Neural cell (in vitro differentiated cells): ENCODE data around the gene TMEM123. TPM values are rescaled to one million over a fixed set of nuclear protein-coding genes. Genes with fewer than 3 reads are reported as not detected.

Source experiments
- H2AFZ ChIP-seq: fragments of 200-600, 300-800 bp; sonication (generic), shearing (Covaris generic); 2 replicates; pipeline ENCODE4 v1.6.0; 2014; ENCODE audit warnings: low read depth, mild to moderate bottlenecking, antibody characterized with exemption, low read length, moderate library complexity
- H3F3A ChIP-seq: fragments of 200-600 bp; shearing (Covaris generic); 2 replicates; pipeline ENCODE4 v1.6.1; 2016; ENCODE audit warnings: mild to moderate bottlenecking, moderate library complexity, mixed read lengths, antibody characterized with exemption, low read length; ENCODE audit not compliant: insufficient read depth, poor library complexity, severe bottlenecking
- H3K27ac ChIP-seq: fragments of 200-600, 300-800 bp; sonication (generic), shearing (Covaris generic); 2 replicates; pipeline ENCODE4 v1.5.1; 2014; ENCODE audit warnings: mild to moderate bottlenecking, low read length, moderate library complexity
- H3K27me3 ChIP-seq: fragments of 300-800, 200-600 bp; sonication (generic), shearing (Covaris generic); 2 replicates; pipeline ENCODE4 v1.6.0; 2014; ENCODE audit warnings: mild to moderate bottlenecking, low read depth, low read length, moderate library complexity; ENCODE audit not compliant: insufficient read depth
- H3K36me3 ChIP-seq: fragments of 300-800, 200-600 bp; sonication (generic), shearing (Covaris generic); 2 replicates; pipeline ENCODE4 v1.5.1; 2014; ENCODE audit warnings: mild to moderate bottlenecking, antibody characterized with exemption, low read length, moderate library complexity; ENCODE audit not compliant: insufficient read depth
- H3K4me2 ChIP-seq: fragments of 300-800, 200-600 bp; sonication (generic), shearing (Covaris generic); 2 replicates; pipeline ENCODE4 v1.6.0; 2014; ENCODE audit warnings: mild to moderate bottlenecking, low read length
- H3K4me3 ChIP-seq: fragments of 300-800, 200-600 bp; sonication (generic), shearing (Covaris generic); 2 replicates; pipeline ENCODE4 v1.5.1; 2014; ENCODE audit warnings: mild to moderate bottlenecking, low read length, moderate library complexity
- H3K79me2 ChIP-seq: fragments of 200-600 bp; shearing (Covaris generic); replicated peaks from 2 replicates; pipeline ENCODE4 v1.6.0; 2014; ENCODE audit warnings: mild to moderate bottlenecking, low read length, moderate library complexity; ENCODE audit not compliant: insufficient read depth
- H3K9ac ChIP-seq: fragments of 300-800, 200-600 bp; sonication (generic), shearing (Covaris generic); 2 replicates; pipeline ENCODE4 v1.6.1; 2016; ENCODE audit warnings: mild to moderate bottlenecking, low read length, mixed read lengths
- H3K9me2 ChIP-seq: fragments of 200-600 bp; shearing (Covaris generic); 2 replicates; pipeline ENCODE4 v1.6.1; 2016; ENCODE audit warnings: mild to moderate bottlenecking, low read length, mixed read lengths; ENCODE audit not compliant: insufficient read depth
- H3K9me3 ChIP-seq: fragments of 200-600, 300-800 bp; sonication (generic), shearing (Covaris generic); 2 replicates; pipeline ENCODE4 v1.6.1; 2016; ENCODE audit warnings: mild to moderate bottlenecking, mixed run types, low read length, moderate library complexity, mixed read lengths
- H4K20me1 ChIP-seq: fragments of 200-600 bp; shearing (Covaris generic); 2 replicates; pipeline ENCODE4 v1.6.1; 2016; ENCODE audit warnings: mild to moderate bottlenecking, mixed run types; ENCODE audit not compliant: insufficient read depth
- CTCF ChIP-seq: fragments of 450-650 bp; IDR thresholded peaks from 2 replicates; pipeline ENCODE4 v1.5.1; 2014; ENCODE audit warnings: antibody characterized with exemption, mild to moderate bottlenecking, moderate library complexity; ENCODE audit not compliant: poor library complexity, severe bottlenecking
- EP300 ChIP-seq: fragments of 450-650 bp; conservative IDR thresholded peaks from 2 replicates; pipeline ENCODE4 v1.6.1; 2014; ENCODE audit warnings: antibody characterized with exemption, mild to moderate bottlenecking, moderate library complexity; ENCODE audit not compliant: poor library complexity, severe bottlenecking
- EZH2 ChIP-seq: fragments of 200-600, 300-800 bp; shearing (Covaris generic), sonication (generic); IDR thresholded peaks from 2 replicates; pipeline ENCODE4 v1.6.1; 2014; ENCODE audit warnings: antibody characterized with exemption, low read length, borderline replicate concordance, mild to moderate bottlenecking; ENCODE audit not compliant: insufficient read depth, poor library complexity, severe bottlenecking
- MXI1 ChIP-seq: fragments of 450-650 bp; conservative IDR thresholded peaks from 2 replicates; pipeline ENCODE4 v1.6.1; 2014; ENCODE audit warnings: antibody characterized with exemption, mild to moderate bottlenecking; ENCODE audit not compliant: poor library complexity, severe bottlenecking
- POLR2AphosphoS5 ChIP-seq: IDR thresholded peaks from 2 replicates; pipeline ENCODE4 v1.6.1; 2012
- RAD21 ChIP-seq: fragments of 450-650 bp; conservative IDR thresholded peaks from 2 replicates; pipeline ENCODE4 v1.6.1; 2014; ENCODE audit warnings: antibody characterized with exemption, mild to moderate bottlenecking, moderate library complexity
- REST ChIP-seq: IDR thresholded peaks from 2 replicates; pipeline ENCODE4 v1.6.1; 2012; ENCODE audit warnings: borderline replicate concordance
- SMC3 ChIP-seq: fragments of 450-650 bp; conservative IDR thresholded peaks from 2 replicates; pipeline ENCODE4 v1.6.1; 2014; ENCODE audit warnings: antibody characterized with exemption, mild to moderate bottlenecking, moderate library complexity; ENCODE audit not compliant: poor library complexity
- TAF1 ChIP-seq: IDR thresholded peaks from 2 replicates; pipeline ENCODE4 v1.6.1; 2012; ENCODE audit warnings: low read depth
- polyA plus RNA-seq: library from polyadenylated mRNA; depleted of rRNA; stranded (reverse); fragments of >200 nt; gene quantifications from 2 replicates; pipeline ENCODE4 v1.2.3, GENCODE V29; 2014

The TMEM123 gene
- polyA plus RNA-seq, 1 donor from 2014 or later = 7.7 TPM

DNA sequence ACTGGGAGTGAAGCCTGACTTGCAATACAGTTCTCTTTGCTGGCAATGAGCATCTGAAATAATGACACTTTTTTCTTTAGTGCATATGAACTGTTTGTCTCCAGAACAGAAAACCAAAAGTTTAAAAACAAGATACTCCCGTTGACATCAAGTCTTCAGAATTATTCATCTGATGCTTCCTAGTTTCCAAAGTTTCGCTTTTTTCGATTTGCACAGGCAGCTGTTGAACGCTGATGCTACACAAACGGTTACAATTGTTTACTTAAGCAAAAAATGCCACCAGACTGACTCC, 106.2 kb downstream of the TMEM123 start:
- Histone ChIP-seq H3K27ac (peak overlapping the region; percentile 85), H3K27me3 (no peaks in the 10 kb centered on the region), H3K9ac (peak overlapping the region; percentile 88), H4K20me1 (no peaks in the 10 kb centered on the region), H2AFZ (peak overlapping the region; percentile 84), H3K4me3 (peak overlapping the region; percentile 83), H3K4me2 (peak overlapping the region; percentile 44), H3K36me3 (no peaks in the 10 kb centered on the region), H3K79me2 (peaks cover 37% of the 10 kb centered on the region), H3K9me2 (no peaks in the 10 kb centered on the region), H3F3A (peaks cover 4% of the 10 kb centered on the region), H3K9me3 (no peaks in the 10 kb centered on the region)
- no peak for TF ChIP-seq SMC3
- TF ChIP-seq CTCF = no peak
- TF ChIP-seq POLR2AphosphoS5 = no peak
- TF ChIP-seq EZH2 = no peak
- TF ChIP-seq RAD21 = no peak
- no peak for TF ChIP-seq EP300
- TF ChIP-seq TAF1 = no peak
- TF ChIP-seq MXI1 = no peak
- no peak for TF ChIP-seq REST

Other genes with a start within 250 kb of the TMEM123 start
- gene BIRC3, start 135.3 kb downstream of the TMEM123 start, polyA plus RNA-seq = not detected in 2 replicates
- gene BIRC2, start 105.6 kb downstream of the TMEM123 start, polyA plus RNA-seq = 61.7 and 68.7 TPM in 2 replicates
- gene MMP7, start 78.0 kb upstream of the TMEM123 start, polyA plus RNA-seq = not detected in 2 replicates
- gene MMP20, start 172.6 kb upstream of the TMEM123 start, polyA plus RNA-seq = not detected in 2 replicates